GM18526 (cell line): ENCODE results near the gene CCDC92B.

Experiments
- POLR2A ChIP-seq: IDR thresholded peaks from 3 replicates; pipeline ENCODE4 v1.6.1; 2011; ENCODE audit not compliant: insufficient read length; ENCODE audit errors: extremely low read depth

The CCDC92B gene

DNA sequence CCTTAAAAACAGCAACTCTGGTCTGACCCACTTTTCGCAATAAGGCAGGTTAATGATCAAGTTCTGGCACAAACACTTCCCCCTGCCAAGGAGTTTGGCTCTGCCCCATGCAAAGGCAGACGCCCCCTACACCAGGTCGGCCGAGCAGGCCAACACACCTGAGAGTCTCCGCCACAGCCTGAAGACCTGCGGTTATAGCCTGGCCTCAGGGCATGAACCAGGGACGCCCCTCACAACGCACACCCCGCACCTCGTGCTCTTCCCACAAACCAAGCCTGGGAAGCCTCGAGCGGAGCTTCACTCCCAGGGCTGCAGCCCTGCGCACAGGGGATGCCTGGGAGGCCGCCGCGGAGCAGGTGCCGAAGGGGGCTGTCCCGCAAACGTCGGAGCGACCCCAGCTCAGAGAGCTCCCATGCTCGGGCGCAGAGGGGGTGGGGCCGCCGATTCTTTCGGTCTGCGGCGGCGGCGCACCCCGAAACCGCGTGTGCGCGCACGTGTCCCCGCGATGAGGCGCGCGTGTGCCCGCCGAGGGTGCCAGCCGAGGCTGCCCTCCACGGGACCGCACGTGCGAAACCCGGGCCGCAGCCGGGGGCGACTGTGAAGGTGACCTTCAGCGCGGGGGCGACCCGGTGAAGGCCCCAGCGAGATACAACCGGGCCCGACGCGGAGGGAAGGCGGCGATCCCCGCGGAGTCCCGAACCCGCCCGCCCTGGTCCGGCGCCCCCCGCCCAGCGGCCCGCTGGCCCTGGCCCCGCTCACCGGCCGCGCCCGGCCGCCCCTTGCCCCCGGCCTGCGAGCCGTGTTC, 38.4 kb downstream of the CCDC92B start:
- no peak for TF ChIP-seq POLR2A

DNA sequence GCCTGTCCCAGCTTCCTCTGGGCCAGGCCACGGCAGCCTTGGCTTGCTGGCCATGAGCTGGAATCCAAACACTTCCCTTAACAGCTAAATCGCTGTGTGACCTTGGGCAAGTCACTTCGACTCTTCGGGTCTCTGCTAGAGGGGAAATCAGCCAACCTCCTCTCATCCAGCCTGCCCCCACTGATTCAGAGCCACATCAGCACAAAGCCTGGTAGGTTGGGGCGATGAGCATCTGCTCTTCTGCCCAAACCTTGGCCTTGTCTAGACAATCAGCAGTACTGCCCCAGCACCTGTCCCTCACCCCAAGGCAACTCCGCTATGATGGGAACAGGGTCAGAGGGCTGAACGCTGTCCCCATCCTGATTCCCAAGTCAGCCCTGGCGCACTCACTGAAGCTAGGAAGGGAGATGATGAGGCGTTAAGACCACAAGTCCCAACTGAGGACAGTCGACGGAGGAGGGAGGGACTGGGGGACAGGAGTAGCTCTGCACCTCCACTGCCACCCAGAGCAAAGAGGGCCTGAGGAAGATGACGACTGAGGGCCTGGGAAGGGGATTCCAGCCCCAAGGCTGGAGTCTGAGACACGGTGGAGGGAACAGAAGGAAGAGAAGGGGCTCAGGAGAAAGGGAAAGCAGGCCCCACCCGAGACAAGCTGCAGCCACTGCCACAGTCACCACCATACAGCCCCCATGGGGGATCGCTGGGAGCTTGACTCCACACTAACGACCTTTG, 39.2 kb downstream of the CCDC92B start:
- no peak for TF ChIP-seq POLR2A

DNA sequence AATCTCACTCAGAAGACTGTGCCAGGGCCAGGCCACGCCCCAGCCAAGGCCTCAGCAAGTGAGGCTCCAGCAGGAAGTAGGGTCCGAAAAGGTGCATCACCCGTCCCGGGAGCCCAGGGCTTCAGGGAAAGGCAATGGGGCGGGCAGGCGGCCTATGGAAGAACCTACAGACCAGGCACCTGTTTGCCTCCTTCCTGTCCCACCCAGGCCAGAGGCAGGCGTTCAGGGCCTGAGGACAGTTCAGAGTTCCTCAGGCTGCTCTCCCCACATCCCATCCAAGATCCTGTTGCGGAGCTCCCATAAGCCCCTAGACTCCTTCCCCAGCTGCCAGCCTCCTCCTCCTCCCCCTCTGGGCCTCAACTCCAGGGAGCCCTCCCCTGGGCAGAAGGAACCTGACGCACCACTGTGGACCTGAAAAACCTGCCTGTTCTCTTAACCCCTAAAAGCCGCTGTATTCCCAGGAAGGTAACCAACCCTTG, 40.2 kb downstream of the CCDC92B start:
- TF ChIP-seq POLR2A, result no peak

DNA sequence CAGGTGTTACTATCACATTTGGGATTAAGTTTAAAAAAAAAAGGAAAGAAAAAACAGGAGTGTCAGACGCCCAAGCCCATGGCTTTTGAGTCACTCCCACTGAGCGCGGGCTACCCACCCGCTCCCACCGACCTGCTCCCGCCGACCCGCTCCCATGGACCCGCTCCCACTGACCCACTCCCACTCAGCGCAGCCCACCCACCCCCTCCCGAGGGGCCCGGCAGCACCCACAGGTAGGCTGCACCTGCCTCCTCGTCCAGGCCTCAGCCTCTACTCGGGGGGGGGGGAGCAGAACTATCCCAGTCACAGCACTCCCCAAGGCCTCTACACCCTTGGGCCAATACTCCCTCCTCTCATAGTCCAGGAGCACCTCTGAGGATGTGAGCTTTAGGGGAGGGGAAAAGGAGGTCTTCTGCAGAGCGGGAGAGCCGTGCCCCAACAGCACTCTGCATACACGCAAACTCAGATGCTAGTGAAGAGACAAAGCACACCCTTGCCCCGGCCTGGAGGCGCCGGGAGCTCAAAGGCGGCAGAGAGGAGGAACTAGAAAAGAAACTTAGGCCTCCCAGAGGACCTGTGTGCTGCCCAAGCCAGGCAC, 40.8 kb downstream of the CCDC92B start:
- TF ChIP-seq POLR2A, result no peak

DNA sequence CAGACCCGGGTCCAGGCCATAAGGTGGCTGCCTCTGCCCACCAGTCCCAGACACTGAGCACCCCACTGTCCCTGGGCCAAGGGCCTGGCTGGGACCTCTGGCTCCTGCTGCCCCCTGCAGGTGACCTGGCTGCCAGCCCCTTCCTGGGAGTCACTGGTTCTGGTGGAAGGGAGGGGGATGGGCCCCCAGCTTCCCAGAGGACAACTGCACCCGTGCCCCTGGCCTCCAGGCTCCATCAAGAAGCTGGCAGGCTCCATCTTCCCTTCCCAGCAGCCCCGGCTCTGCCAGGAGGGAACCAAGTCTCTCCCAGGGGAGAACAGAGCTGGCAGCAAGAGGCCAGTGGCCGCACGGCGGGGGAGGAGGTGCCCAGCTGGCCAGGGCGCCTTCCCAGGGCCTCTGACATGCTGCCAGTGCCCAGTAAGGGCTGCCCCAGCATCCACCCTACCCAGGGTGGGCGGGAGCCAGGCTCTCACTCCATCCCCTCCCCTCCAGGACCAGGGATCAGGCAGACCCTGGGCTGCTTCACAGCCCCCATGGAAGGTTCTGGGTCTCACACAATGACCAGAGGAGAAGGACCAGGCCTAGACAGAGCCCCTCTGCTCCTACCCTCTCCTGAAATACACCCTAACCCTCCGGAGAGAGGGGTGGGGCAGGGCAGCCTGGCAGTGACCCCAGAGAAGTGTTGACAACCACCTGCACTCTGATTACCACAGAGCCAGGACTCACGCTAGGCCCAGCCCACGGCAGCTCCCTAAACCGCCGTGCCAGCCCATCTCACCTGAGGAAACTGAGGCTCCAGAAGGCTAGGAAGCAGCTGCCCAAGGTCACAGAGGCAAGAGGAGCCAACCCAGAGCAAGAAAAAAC, 41.5 kb downstream of the CCDC92B start:
- no peak for TF ChIP-seq POLR2A

DNA sequence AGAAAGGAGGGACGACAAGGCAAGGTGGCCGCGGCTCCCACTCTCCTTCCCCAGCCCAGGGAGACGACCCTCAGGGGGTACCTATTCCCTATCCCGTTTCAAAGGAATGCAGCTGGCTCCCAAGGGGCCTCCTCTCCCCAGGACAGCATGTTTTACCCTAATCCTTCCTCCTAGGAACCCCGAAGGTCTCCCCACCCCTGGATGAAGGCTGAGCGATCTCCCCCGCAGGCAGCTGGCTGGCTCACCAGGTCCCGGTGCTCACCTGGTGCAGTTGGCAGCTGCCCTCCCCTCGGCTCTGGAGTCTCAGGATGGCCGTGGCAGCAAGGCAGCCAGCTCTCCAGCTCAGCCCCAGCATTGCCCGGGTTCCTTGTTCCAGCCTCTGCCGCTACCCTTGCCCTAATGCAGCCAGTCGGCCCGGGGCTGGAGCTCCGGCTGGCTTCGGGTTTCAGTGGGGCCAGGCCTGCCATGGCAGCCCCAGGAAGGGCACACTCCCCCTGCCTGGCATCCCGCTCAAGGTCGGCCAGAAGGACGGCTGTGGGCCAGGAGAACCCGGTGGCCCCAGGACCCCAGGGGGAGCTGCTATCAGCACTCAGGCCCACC, 42.4 kb downstream of the CCDC92B start:
- TF ChIP-seq POLR2A, result no peak

- no peak for TF ChIP-seq POLR2A
Measured at GRCh38 chr17:2705888-2706795, 43.3 kb downstream of the CCDC92B start.

DNA sequence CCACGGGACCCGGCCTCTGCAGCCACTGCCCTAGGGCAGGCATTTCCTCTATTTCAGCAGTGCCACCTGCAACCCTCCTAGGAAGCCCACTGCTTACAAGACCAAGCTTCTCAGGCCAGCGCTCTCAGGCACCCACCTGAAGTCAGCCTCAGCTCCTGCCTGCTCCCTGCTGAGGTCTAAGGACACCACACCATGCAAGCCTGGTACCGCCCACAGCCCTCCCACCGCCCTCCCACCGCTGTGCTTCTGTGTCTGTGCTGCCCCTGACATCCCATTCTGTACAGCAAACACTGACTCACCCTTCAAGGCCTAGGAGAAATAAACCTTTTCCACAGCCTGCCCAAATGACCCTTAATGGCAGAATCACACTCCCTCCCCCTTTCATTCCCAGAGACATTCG, 44.2 kb downstream of the CCDC92B start:
- no peak for TF ChIP-seq POLR2A

DNA sequence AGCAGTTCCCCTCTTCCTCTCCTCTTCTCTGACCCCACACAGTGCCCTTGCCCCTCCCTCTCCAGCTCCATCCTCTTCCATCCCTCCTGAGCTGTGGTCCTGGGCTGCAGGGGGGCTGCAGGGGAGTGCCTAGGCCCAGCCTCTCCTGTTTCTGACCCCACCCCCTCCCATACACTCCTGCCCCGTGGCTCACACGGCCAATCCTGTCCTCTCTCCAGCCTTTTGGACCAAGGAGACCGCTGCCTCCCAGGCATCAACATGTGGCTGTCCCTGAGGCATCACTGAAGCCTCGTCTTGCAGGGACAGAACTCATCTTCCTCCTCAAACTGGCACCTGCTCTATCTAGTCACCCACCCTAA, 44.6 kb downstream of the CCDC92B start:
- no peak for TF ChIP-seq POLR2A

DNA sequence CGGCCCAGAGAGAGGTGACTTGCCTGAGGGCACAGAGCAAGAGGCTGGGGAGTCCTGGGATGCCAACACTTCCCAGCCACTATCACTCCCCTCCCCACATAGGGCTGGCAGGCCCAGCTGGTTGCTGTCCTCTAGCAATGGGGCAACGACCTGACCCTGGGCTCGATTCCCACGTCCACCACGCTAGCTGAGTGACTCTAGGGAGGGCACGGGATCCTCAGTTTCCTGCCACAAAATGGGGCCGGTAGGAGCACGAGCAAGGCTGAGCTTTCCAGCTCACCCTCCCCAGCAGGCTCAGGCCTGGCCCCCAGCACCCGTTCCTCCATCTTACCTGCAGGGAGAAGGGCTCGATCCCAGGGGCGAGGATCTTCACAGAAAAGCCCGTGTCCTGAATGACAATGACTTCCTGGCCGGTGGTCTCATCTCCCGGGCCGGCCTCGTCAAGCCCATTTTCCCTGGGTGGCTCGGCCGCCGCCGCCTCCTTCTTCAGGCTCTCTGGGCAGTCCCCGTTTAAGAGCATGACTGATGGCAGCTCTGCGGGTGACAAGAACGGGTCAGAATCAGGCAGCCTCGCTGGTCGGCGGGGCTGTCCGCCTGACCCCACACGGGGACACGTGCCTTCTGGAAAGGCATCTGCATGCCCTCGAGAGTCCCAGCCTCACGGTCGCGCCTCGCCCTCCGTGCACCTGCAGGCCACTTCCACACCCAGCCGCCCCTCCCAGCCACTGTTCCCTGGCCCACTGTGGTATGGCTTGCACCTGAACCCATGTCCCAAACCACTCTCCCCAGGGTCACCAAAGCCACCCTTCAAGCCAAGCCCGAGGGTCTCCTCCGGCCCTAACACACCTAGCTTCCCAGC, 45.2 kb downstream of the CCDC92B start:
- TF ChIP-seq POLR2A, result no peak

DNA sequence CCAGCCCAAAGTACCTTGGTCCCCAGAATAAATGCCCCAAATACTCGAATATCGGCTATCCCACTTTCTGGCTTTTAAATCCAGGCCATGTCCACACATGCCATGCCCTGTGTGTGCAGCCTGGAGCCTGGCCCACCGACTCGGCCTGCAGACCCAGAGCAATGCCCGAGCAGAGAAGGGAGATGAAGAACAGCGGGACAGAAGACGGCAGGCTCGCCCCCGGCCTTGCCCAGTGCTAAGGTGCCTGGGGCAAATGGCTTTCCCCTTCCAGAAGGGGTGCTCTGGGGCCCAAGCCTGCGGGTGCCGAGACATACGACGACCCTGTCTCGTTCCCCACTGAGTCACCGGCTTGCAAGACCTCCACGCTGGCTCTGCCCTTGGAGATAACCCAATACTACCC, 45.8 kb downstream of the CCDC92B start:
- TF ChIP-seq POLR2A, result no peak

DNA sequence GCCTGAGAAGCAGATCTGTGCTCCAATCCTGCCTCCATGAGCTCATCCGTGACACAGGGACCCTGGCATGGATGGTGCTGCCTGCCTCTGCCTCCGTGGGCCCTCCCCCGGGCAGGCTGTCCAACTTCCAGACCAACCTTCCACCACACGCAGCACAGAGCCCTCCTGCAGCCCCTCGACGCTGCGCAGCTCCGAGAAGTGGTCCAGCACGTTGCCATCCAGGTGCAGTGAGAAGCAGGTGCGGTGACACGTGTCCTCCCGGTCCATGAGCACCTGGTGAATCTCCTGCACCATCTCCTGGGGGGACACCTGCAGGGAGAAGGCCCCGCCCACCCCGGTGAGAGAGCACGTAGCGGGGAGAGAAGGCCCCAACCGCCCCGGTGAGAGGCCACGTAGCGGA, 46.3 kb downstream of the CCDC92B start:
- no peak for TF ChIP-seq POLR2A
